Naive thymus-derived CD4-positive, alpha-beta T cell (primary cell): ENCODE data around the gene INAFM1. TPM values are rescaled to one million over a fixed set of nuclear protein-coding genes. Genes with fewer than 3 reads are reported as not detected.
A peak's percentile ranks its signal among the peaks of the same experiment; 100 is the strongest.
"Not testable (repeated sequence)": the region's sequence is repeated elsewhere in the genome, so short reads cannot be mapped to it uniquely, and the experiment has no call there.

ENCODE experiments used
- ATAC-seq: fragments of 150-1000 bp; cut with Tn5 transposase; 2 replicates; pipeline ENCODE4 v1.10.0; 2021; ENCODE audit warnings: mild to moderate bottlenecking, moderate library complexity
- CTCF ChIA-PET: fragments of 350-600 bp; sonication (Branson Sonifier 250); formaldehyde crosslinking; loops from one replicate; lab custom pipeline; 2021; ENCODE audit warnings: antibody characterized with exemption; lab: Charles Lee
- POLR2A ChIA-PET: fragments of 350-600 bp; sonication (Branson Sonifier 250); formaldehyde crosslinking; loops from one replicate; lab custom pipeline; 2021; ENCODE audit warnings: antibody characterized with exemption, inconsistent platforms; lab: Charles Lee
- DNase-seq, 9 donors: peaks; one replicate each; pipeline versions ENCODE4 v3.0.0 to v3.0.0-alpha.2; 2020 to 2022; ENCODE audit warnings: mixed read lengths in 1 of 9
- H3K27ac ChIP-seq: one replicate; pipeline ENCODE4 v1.7.0; 2013; ENCODE audit warnings: mild to moderate bottlenecking, low read depth, low read length, moderate library complexity
- H3K27me3 ChIP-seq, 2 donors: one replicate each; pipeline ENCODE4 v1.7.0; 2013; ENCODE audit warnings: low read length in 2 of 2, mild to moderate bottlenecking in 2 of 2, moderate library complexity in 2 of 2; ENCODE audit not compliant: control insufficient read depth in 2 of 2, insufficient read depth in 2 of 2
- H3K36me3 ChIP-seq, 3 experiments: 1 replicate in 2 of 3; 2 replicates in 1 of 3; pipeline ENCODE4 v1.7.0; 2013; ENCODE audit warnings: low read length in 3 of 3, mild to moderate bottlenecking in 3 of 3, moderate library complexity in 1 of 3; ENCODE audit not compliant: insufficient read depth in 3 of 3, control insufficient read depth in 2 of 3
- H3K4me1 ChIP-seq, 2 donors: one replicate each; pipeline ENCODE4 v1.7.0; 2013; ENCODE audit warnings: low read length in 2 of 2, mild to moderate bottlenecking in 2 of 2, moderate library complexity in 1 of 2; ENCODE audit not compliant: control insufficient read depth in 2 of 2, insufficient read depth in 2 of 2
- H3K4me3 ChIP-seq: 2 replicates; pipeline ENCODE4 v1.7.0; 2013; ENCODE audit warnings: mild to moderate bottlenecking, low read length
- H3K9me3 ChIP-seq, 3 experiments: 1 replicate in 2 of 3; 2 replicates in 1 of 3; pipeline ENCODE4 v1.7.0; 2013; ENCODE audit warnings: low read length in 3 of 3; ENCODE audit not compliant: control insufficient read depth in 2 of 3
- H3K27ac Mint-ChIP-seq, 9 donors: one replicate each; pipeline ENCODE4 v1.8.0; 2020 to 2022; ENCODE audit warnings: mixed read lengths in 9 of 9, mild to moderate bottlenecking in 8 of 9, moderate library complexity in 5 of 9, inconsistent platforms in 2 of 9
- H3K27me3 Mint-ChIP-seq, 5 donors: one replicate each; pipeline ENCODE4 v1.8.0; 2021 to 2022; ENCODE audit warnings: mixed read lengths in 5 of 5, mild to moderate bottlenecking in 1 of 5
- H3K36me3 Mint-ChIP-seq, 5 donors: one replicate each; pipeline ENCODE4 v1.8.0; 2020 to 2022; ENCODE audit warnings: mixed read lengths in 5 of 5, mild to moderate bottlenecking in 3 of 5, inconsistent platforms in 1 of 5
- H3K4me1 Mint-ChIP-seq, 7 donors: one replicate each; pipeline ENCODE4 v1.8.0; 2020 to 2022; ENCODE audit warnings: mixed read lengths in 7 of 7, mild to moderate bottlenecking in 3 of 7, inconsistent platforms in 1 of 7
- H3K4me3 Mint-ChIP-seq, 10 donors: one replicate each; pipeline ENCODE4 v1.8.0; 2020 to 2022; ENCODE audit warnings: mild to moderate bottlenecking in 10 of 10, mixed read lengths in 10 of 10, moderate library complexity in 6 of 10, inconsistent platforms in 2 of 10
- H3K9me3 Mint-ChIP-seq, 11 donors: one replicate each; pipeline ENCODE4 v1.8.0; 2020 to 2022; ENCODE audit warnings: mixed read lengths in 11 of 11, mild to moderate bottlenecking in 4 of 11, inconsistent platforms in 1 of 11, moderate library complexity in 1 of 11
- intact Hi-C, 2 donors: fragments of 100-400 bp; cut with micrococcal nuclease; formaldehyde crosslinking; loops; one replicate each; pipeline ENCODE4 v1.15.1; 2023
- polyA plus RNA-seq, 2 donors: library from polyadenylated mRNA; unstranded; fragments of 300-500 nt; fragmentation: Illumina TruSeq; gene quantifications; one replicate each; pipeline ENCODE4 v1.2.3, GENCODE V29; 2021
- total RNA-seq, 6 experiments: library from RNA in 5 of 6; stranded (reverse) in 5 of 6; gene quantifications; 1 replicate in 5 of 6; 2 replicates in 1 of 6; pipeline ENCODE4 v1.2.3 and lab custom pipeline; 2021 to 2026

Gene INAFM1
- total and polyA plus RNA-seq, 7 experiments from 2014 or later, result 2.3 to 21.7 (median 14.3) TPM

- ATAC-seq, result peak; percentile 92
- ChIA-PET POLR2A (no interaction called here), CTCF (interaction anchor here (0.6 to 5.1 kb wide), 4 partner anchors 53 to 495 kb away, joined by 3 to 34 read pairs (median 6); partner anchors contain the start of gene DHX34)
- no peaks in the 10 kb centered on the region for H3K9me3 ChIP-seq
- H3K4me3 ChIP-seq, result no peak overlapping the region
- Mint-ChIP-seq H3K27ac (peak overlapping the region in 1 of 9 donors; percentile 8), H3K4me3 (no peak overlapping the region), H3K27me3 (peaks cover 0 to under 1% (median 0%) of the 10 kb centered on the region in 5 donors), H3K36me3 (peaks cover 0 to 5% (median 0%) of the 10 kb centered on the region in 5 donors), H3K4me1 (peaks cover 10 to 14% (median 11%) of the 10 kb centered on the region in 7 donors), H3K9me3 (peaks cover 0 to 2% (median 0%) of the 10 kb centered on the region in 11 donors)
- DNase-seq, result peak; percentile 38 to 83 (median 73)
- no peaks in the 10 kb centered on the region for H3K36me3 ChIP-seq
- H3K27ac ChIP-seq, result no peak overlapping the region
- H3K4me1 ChIP-seq, result no peaks in the 10 kb centered on the region
- intact Hi-C loops, result loop anchor here (1.0 to 5.0 kb wide), 6 partner anchors 95 to 447 kb away; no protein-coding TSS in a partner anchor
- no peaks in the 10 kb centered on the region for H3K27me3 ChIP-seq
Observed at GRCh38 chr19:47296036-47296435, 21.4 kb downstream of the INAFM1 start.

GRCh38 chr19:47300867-47301266 is 26.2 kb downstream of the INAFM1 start:
- H3K4me3 Mint-ChIP-seq, H3K9me3 ChIP-seq, H3K27me3 ChIP-seq, ATAC-seq, H3K4me1 ChIP-seq, intact Hi-C loops, POLR2A ChIA-PET, H3K27ac ChIP-seq, H3K36me3 Mint-ChIP-seq, DNase-seq, H3K9me3 Mint-ChIP-seq, H3K27me3 Mint-ChIP-seq, H3K27ac Mint-ChIP-seq, H3K4me3 ChIP-seq, H3K36me3 ChIP-seq: not testable (repeated sequence)
- peaks cover 9 to 19% (median 16%) of the 10 kb centered on the region in 7 donors for H3K4me1 Mint-ChIP-seq
- CTCF ChIA-PET, result interaction anchor here (0.6 kb wide), 1 partner anchor 9 kb away, joined by 3 read pairs; no protein-coding TSS in a partner anchor

- Histone ChIP-seq H3K4me3 (no peak overlapping the region), H3K27ac (no peak overlapping the region), H3K9me3 (no peaks in the 10 kb centered on the region), H3K4me1 (no peaks in the 10 kb centered on the region), H3K27me3 (no peaks in the 10 kb centered on the region), H3K36me3 (no peaks in the 10 kb centered on the region)
- H3K4me3 Mint-ChIP-seq, result no peak overlapping the region
- ChIA-PET CTCF (interaction anchor here (0.7 kb wide), 1 partner anchor 89 kb away, joined by 3 read pairs; no protein-coding TSS in a partner anchor), POLR2A (no interaction called here)
- DNase-seq, result no peak
- H3K36me3 Mint-ChIP-seq, result peaks cover 0 to 3% (median 0%) of the 10 kb centered on the region in 5 donors
- peak; percentile 3 for ATAC-seq
- H3K9me3 Mint-ChIP-seq, result no peaks in the 10 kb centered on the region
- H3K4me1 Mint-ChIP-seq, result peaks cover 0 to 11% (median 8%) of the 10 kb centered on the region in 7 donors
- peaks cover 0 to 17% (median 13%) of the 10 kb centered on the region in 5 donors for H3K27me3 Mint-ChIP-seq
- H3K27ac Mint-ChIP-seq, result no peak overlapping the region
- intact Hi-C loops, result no loop called here
Observed at GRCh38 chr19:47302249-47302648, 27.6 kb downstream of the INAFM1 start.

GRCh38 chr19:47303966-47304365 is 29.3 kb downstream of the INAFM1 start:
- H3K36me3 Mint-ChIP-seq, result peaks cover 0 to 3% (median 0%) of the 10 kb centered on the region in 5 donors
- no peak overlapping the region for H3K27ac Mint-ChIP-seq

GRCh38 chr19:47305309-47305751 is 30.6 kb downstream of the INAFM1 start:
- no peaks in the 10 kb centered on the region for H3K4me1 ChIP-seq
- CTCF ChIA-PET, result interaction anchor here (0.7 to 1.3 kb wide), 3 partner anchors 10 to 86 kb away, joined by 3 to 5 read pairs (median 3); no protein-coding TSS in a partner anchor
- peak overlapping the region in 3 of 10 donors; percentile 16 to 35 (median 16) for H3K4me3 Mint-ChIP-seq
- H3K4me3 ChIP-seq, result no peak overlapping the region
- peaks cover 0 to 3% (median 0%) of the 10 kb centered on the region in 5 donors for H3K36me3 Mint-ChIP-seq
- no peaks in the 10 kb centered on the region for H3K9me3 Mint-ChIP-seq
- H3K27me3 Mint-ChIP-seq, result peaks cover 0 to 24% (median 17%) of the 10 kb centered on the region in 5 donors
- intact Hi-C loops, result no loop called here
- H3K27me3 ChIP-seq, result no peaks in the 10 kb centered on the region
- POLR2A ChIA-PET, result no interaction called here
- H3K27ac ChIP-seq, result no peak overlapping the region
- DNase-seq, result peak; percentile 10 to 64 (median 38)
- no peaks in the 10 kb centered on the region for H3K9me3 ChIP-seq
- peaks cover 0 to 10% (median 8%) of the 10 kb centered on the region in 7 donors for H3K4me1 Mint-ChIP-seq
- ATAC-seq, result peak; percentile 67
- H3K36me3 ChIP-seq, result no peaks in the 10 kb centered on the region
- peak overlapping the region in 1 of 9 donors; percentile 5 for H3K27ac Mint-ChIP-seq

More at GRCh38 chr19:47303966-47304365, 29.3 kb downstream of the INAFM1 start:
- Histone ChIP-seq H3K36me3 (no peaks in the 10 kb centered on the region), H3K27me3 (no peaks in the 10 kb centered on the region), H3K4me1 (no peaks in the 10 kb centered on the region), H3K9me3 (no peaks in the 10 kb centered on the region), H3K27ac (no peak overlapping the region), H3K4me3 (no peak overlapping the region)
- no peaks in the 10 kb centered on the region for H3K9me3 Mint-ChIP-seq
- ATAC-seq, result no peak
- H3K4me1 Mint-ChIP-seq, result peaks cover 0 to 11% (median 8%) of the 10 kb centered on the region in 7 donors
- no peak overlapping the region for H3K4me3 Mint-ChIP-seq
- DNase-seq, result no peak
- intact Hi-C loops, result no loop called here
- ChIA-PET POLR2A (no interaction called here), CTCF (interaction anchor here (0.9 to 1.3 kb wide), 3 partner anchors 87 to 482 kb away, joined by 4 to 6 read pairs (median 5); no protein-coding TSS in a partner anchor)
- peaks cover 0 to 17% (median 13%) of the 10 kb centered on the region in 5 donors for H3K27me3 Mint-ChIP-seq

- intact Hi-C loops, result no loop called here
- Histone ChIP-seq H3K9me3 (no peaks in the 10 kb centered on the region), H3K4me3 (no peak overlapping the region), H3K27ac (no peak overlapping the region), H3K4me1 (no peaks in the 10 kb centered on the region), H3K27me3 (no peaks in the 10 kb centered on the region), H3K36me3 (no peaks in the 10 kb centered on the region)
- DNase-seq (no peak), ATAC-seq (no peak)
- ChIA-PET CTCF (interaction anchor here (0.7 kb wide), 1 partner anchor 15 kb away, joined by 3 read pairs; no protein-coding TSS in a partner anchor), POLR2A (interaction anchor here (0.6 kb wide), 1 partner anchor 390 kb away, joined by 5 read pairs; no protein-coding TSS in a partner anchor)
- H3K27ac Mint-ChIP-seq, result no peak overlapping the region
- H3K4me1 Mint-ChIP-seq, result peaks cover 0 to 10% (median 5%) of the 10 kb centered on the region in 7 donors
- H3K4me3 Mint-ChIP-seq, result no peak overlapping the region
- peaks cover 0 to 30% (median 17%) of the 10 kb centered on the region in 5 donors for H3K27me3 Mint-ChIP-seq
- peaks cover 0 to 3% (median 0%) of the 10 kb centered on the region in 5 donors for H3K36me3 Mint-ChIP-seq
- H3K9me3 Mint-ChIP-seq, result no peaks in the 10 kb centered on the region
Observed at GRCh38 chr19:47306303-47306702, 31.6 kb downstream of the INAFM1 start.
